H4 (cell line): ENCODE data around the gene RAB9A. TPM values are rescaled to one million over a fixed set of nuclear protein-coding genes. Genes with fewer than 3 reads are reported as not detected.
A peak's percentile ranks its signal among the peaks of the same experiment; 100 is the strongest.

Source experiments
- DNase-seq: peaks from one replicate; pipeline ENCODE4 v3.0.0-alpha.2; 2015; ENCODE audit warnings: low spot score
- total RNA-seq: library from RNA; depleted of rRNA; stranded (reverse); fragments of >200 nt; shearing (Covaris generic); gene quantifications from 2 replicates; pipeline ENCODE4 v1.2.3, GENCODE V29; 2014; rRNA removed

RAB9A gene
- total RNA-seq, 1 experiment from 2014 or later, result 131 TPM

GRCh38 chrX:13747836-13748235, 58.9 kb downstream of the RAB9A start:
- peak; percentile 21 for DNase-seq

GRCh38 chrX:13748486-13748885, 59.6 kb downstream of the RAB9A start:
- no peak for DNase-seq

- peak; percentile 44 for DNase-seq
These were observed 61.3 kb downstream of the RAB9A start for GRCh38 chrX:13750204-13750603.

- DNase-seq, result no peak
These were observed 61.9 kb downstream of the RAB9A start for GRCh38 chrX:13750812-13751211.

- DNase-seq, result no peak
These were observed 63.2 kb downstream of the RAB9A start for GRCh38 chrX:13752141-13752540.

GRCh38 chrX:13752646-13753045, 63.7 kb downstream of the RAB9A start:
- no peak for DNase-seq

- DNase-seq, result no peak
These were observed 65.8 kb downstream of the RAB9A start for GRCh38 chrX:13754765-13755164.

GRCh38 chrX:13755254-13755653, 66.3 kb downstream of the RAB9A start:
- DNase-seq, result no peak

- DNase-seq, result no peak
These were observed 67.5 kb downstream of the RAB9A start for GRCh38 chrX:13756381-13756780.

GRCh38 chrX:13759152-13759718, 70.3 kb downstream of the RAB9A start:
- no peak for DNase-seq

Other genes starting within 250 kb of the RAB9A start
- not detected in 2 replicates for gene EGFL6, start 119.5 kb upstream of the RAB9A start, total RNA-seq
- 3.5 and 4.4 TPM in 2 replicates for gene TCEANC, start 36.0 kb upstream of the RAB9A start, total RNA-seq
- gene TRAPPC2, start 45.5 kb downstream of the RAB9A start, total RNA-seq, result 9.7 and 13.0 TPM in 2 replicates
- gene OFD1, start 45.6 kb downstream of the RAB9A start, total RNA-seq, result 10.2 and 14.7 TPM in 2 replicates
- 0.04 and 0.18 TPM in 2 replicates for gene GPM6B, start 128.0 kb downstream of the RAB9A start, total RNA-seq